HG03135 (cell line): ENCODE results near the gene MYL9.

Source experiments
- ATAC-seq: cut with Tn5 transposase; IDR thresholded peaks from one replicate; pipeline ENCODE4 v1.9.1; 2021; ENCODE audit warnings: mild to moderate bottlenecking, moderate library complexity; ENCODE audit not compliant: unreplicated experiment

The MYL9 gene

DNA sequence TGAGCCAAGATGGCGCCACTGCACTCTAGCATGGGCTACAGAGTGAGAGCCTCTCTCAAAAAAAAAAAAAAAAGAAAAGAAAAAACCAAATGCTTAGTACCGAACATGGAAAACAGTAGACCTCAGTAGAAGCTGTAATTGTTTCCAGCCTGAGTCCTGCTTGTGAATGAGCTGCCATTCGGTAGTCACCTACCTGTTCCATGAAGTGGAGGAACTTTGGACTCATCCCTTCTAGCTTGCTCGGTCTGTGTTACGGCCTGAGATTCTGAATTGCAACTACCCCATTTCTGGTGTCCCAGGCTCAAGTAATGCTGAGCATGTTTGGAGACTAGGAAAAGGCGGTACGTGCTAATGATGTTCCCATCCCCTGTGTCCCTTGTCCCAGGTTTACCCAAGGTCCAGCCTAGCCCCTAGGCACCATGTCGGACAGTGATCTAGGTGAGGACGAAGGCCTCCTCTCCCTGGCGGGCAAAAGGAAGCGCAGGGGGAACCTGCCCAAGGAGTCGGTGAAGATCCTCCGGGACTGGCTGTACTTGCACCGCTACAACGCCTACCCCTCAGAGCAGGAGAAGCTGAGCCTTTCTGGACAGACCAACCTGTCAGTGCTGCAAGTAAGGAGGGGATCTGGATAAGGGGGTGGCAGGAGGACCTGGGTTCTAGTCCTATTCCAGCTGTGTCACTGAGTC is 37.2 kb downstream of the MYL9 start:
- no peak for ATAC-seq

DNA sequence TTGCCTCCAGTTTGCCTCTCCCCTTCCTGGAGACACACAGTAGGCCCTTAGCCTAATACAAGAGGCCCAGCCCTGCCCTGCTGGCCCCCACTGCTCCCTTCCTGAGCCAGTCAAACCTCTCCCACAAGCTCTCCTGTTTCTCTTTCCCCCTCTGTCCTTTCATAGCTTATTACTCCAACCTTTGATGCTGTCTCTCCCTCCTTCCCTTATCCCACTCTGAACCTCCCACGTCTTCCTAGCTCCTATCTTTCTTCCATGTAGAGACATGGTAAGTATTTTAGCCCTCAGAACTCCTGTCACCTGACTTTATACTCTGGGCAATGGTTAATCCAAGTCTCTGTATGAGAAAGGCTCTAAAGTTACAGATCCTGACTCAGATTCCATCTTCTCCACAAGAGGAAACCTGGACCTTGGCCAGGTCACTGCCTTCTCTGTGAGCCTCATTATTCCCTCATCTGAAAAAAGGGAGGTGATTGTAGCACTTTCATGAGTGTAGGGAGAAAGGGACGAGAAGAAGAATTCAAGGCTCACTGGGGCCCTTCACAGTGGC is 38.8 kb downstream of the MYL9 start:
- ATAC-seq = no peak

DNA sequence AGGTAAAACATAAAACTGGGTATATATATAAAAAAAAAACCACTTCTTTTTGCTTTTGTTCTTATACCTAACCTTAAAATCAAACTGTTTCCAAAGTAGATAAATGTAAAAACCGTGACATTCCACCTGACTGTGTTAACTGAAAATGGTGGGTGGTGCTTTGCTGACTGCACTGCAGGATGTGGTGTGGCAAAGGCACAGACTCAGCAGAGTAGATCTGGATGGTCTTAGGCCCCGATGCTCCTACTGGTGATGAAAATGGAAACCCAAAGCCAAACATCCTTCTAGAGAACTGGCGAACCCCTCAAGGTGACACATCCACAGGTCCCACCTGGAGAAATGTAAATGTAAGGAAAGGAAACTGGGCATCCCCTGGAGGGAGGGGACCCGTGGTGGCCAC is 41.0 kb downstream of the MYL9 start:
- no peak for ATAC-seq

DNA sequence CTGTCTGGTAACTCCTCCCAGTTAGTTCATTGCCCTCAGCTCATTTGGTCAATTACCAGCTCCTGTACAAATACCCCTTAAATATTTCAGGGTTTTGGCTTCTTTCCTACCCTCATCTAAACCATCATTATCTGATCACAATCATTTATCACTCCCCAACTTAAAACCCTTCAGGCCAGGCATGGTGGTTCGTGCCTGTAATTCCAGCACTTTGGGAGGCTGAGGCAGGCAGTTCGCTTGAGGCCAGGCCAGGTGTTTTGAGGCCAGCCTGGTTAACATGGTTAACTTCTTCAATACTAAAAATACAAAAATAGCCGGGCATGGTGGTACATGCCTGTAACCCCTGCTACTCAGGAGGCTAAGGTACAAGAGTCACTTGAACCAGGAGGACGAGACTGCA is 41.5 kb downstream of the MYL9 start:
- no peak for ATAC-seq

DNA sequence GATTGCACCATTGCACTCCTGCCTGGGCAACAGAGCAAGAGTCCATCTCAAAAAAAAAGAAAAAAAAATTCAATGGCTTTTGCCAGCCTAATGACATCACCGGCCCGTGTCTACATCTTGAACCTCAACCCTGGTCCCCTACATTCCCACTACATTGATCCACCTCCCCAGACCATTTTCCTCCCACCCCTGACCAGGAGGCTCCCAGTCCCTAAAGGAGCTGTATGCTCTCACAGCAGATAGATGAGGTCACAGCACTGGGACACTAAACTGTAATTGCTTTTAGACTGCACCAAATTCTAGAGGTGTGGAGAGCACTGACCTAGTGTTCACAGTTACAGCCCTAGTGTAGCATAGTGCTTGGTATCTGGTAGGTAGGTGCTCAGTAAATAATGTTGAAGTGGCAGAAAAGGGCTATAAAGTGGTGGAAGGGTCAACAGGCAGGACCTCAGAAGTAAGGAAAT is 42.7 kb downstream of the MYL9 start:
- ATAC-seq = no peak

DNA sequence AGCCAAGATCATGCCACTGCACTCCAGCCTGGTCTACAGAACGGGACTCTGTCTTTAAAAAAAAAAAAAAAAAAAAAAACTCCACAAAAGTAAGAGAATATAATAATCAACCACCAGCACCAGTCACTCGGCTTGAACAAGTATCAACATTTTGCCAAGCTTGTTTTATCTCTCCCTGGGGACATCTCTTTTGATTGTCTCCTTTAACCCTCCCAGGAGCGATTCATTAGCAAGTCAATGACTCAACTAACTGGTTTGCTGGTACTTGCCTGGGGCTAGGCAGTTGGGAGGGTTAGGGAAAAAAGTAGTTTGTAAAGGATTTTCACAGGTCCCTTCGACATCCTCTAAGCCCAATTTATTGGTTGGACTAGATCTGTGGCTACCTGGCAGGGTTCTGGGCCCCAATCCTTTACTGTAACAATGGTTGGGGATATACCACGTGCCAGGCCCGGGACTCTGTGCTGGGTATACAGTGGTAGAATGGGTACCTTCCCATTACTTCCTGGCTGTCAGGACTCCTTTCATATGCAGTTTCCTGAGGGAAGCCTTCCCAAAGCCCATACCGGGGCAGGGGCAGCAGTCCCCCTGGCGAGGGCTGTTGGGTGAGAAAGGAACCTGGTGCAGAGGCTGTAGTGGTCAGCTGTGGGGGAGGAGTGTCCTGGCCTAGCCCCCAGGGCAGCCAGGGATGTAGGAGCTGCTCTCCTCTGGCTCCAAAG is 44.2 kb downstream of the MYL9 start:
- ATAC-seq = no peak

DNA sequence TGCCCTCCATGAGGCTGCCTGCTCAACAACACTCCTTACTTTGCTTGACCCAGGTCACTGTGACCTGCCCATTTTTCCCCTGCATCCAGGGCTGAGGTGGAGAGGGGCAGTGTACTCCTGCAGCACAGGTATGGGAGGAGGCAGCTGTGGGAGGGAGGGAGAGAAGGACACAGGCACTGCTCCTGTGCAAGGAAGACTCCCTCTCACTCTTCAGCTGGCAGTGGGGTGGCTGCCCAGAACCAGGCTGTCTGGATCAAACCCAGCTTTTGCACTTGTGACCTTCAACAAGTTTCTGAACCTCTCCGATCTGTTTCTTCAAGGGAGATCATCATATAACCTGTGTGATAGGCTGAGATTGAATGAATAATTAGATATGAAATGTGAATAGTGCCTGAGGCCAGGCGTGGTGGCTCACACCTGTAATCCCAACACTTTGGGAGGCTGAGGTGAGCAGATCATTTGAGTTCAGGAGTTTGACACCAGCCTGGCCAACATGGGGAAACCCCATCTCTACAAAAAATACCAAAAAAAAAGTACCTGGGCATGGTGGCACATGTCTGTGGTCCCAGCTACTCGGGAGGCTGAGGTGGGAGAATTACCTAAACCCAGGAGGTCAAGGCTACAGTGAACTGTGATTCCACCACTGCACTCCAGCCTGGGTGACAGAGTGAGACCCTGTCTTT is 46.2 kb downstream of the MYL9 start:
- no peak for ATAC-seq

DNA sequence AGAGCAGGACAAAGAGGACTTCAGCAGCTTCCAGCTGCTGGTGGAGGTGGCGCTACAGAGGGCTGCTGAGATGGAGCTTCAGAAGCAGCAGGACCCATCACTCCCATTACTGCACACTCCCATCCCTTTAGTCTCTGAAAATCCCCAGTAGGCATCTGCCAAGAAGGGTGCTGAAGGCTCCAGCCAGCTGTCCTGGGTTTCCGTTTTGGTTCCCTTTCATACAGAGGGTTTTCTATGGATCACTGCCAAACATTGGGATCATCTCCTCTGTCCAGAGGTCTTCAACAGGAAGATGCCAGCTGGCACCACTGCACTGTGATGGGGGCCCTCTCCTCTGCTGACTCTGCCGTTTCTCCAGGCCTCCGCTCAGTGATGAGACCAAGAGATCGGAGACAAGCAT is 50.0 kb downstream of the MYL9 start:
- ATAC-seq = no peak

DNA sequence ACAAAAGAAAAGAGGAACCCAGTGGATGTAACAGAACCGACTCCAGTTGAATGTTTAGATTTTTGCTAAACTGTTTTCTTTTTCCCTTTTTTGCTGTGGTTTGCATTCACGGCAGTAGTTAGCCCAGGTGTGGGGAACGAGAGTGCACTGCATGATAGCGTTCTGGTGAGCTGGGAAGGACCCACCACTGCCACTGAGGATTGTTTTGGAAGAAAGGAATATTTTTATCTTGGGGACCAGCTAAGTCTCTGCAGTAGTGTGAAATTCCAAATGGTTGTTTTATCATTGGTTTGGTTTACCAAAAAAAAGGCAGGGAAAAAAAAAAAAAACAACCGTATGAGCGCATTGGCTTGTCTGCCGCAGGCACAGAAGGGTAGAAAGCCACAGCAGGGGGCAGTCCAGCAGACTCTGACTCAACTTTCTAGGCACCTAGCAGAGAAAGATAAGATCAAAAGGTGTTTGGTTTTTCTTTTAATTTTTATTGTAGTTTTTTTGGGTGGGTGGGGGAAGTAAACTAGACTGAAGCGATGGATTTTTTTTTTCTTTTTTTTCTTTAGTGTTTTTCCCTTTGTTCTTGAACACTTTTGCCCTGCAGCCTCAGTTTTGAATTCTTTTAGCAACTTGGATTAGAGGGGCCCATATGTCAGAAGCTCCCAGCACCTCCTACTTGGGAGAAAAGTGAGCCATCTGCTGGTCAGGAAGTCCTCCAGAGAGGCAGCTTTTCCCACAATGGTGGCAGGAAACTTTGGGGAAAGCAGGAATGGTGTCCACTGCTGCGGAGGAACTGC is 50.7 kb downstream of the MYL9 start:
- no peak for ATAC-seq

DNA sequence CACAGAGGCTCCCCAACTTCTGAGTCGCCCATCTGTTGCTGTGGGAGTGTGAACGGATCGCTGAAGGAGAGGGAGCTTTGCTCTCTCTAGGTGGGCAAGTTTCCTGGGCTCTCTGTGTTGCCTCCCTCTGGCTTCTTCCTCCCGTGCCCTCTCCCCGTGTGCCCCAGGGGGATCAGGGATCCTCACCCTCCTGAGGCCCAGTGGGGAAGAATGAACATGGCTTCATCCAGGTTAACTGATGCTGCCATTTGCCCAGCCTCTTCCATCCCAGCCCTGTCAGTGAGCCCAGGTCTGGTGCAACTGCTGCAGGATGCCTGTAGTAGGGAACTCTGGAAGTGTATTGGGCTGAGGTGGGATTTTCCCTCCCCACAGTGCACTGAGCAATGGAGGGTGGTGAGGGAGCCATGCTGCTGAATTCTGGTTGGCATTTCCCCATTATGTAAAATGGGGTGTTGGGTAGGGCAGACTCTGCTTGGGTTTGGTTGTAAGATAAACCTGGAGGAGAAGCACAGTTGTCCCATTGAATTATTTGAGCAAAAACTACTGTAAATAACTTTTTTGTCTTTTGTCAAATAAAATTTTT is 52.1 kb downstream of the MYL9 start:
- ATAC-seq = no peak

DNA sequence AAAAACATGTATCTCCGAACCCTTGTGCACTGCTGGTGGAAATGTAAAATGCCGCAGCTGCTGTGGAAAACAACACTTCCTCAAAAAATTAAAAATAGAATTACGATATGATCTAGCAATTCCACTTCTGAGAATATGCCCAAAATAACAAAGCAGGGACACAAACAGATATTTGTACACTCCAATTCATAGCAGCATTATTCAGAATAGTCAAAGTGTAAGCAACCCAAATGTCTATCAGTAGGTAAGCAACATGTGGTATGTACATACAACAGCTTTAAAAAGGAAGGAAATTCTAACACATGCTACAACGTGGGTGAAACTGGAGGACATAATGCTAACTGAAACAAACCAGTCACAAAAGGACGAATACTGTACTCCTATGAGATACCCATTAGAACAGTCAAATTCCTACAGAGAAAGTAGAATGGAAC is 58.6 kb downstream of the MYL9 start:
- no peak for ATAC-seq
